ENCODE measurements around the gene ASAP2.

ASAP2 gene

GRCh38 chr2:9330612-9331270, 124.1 kb downstream of the ASAP2 start:
- WGBS, 2 experiments = 94 to 96% methylated on average over 19 of the region's 19 CpGs
- H3K27ac ChIP-seq (ENCODE audit: insufficient read depth, low read depth, low read length, poor library complexity, severe bottlenecking) = no peak overlapping the region
- no peaks in the 10 kb centered on the region for H3K4me1 ChIP-seq (ENCODE audit: control insufficient read depth, insufficient read depth, low read length)
- no peaks in the 10 kb centered on the region for H3K27me3 ChIP-seq (ENCODE audit: control insufficient read depth, insufficient read depth, low read length, poor library complexity, severe bottlenecking)
- no peaks in the 10 kb centered on the region for H3K9me3 ChIP-seq (ENCODE audit: control insufficient read depth, low read length)
- H3K4me3 ChIP-seq (ENCODE audit: insufficient read depth, low read depth, low read length) = no peak overlapping the region
- H3K36me3 ChIP-seq (ENCODE audit: control insufficient read depth, insufficient read depth, low read length) = peaks cover 6% of the 10 kb centered on the region

DNA sequence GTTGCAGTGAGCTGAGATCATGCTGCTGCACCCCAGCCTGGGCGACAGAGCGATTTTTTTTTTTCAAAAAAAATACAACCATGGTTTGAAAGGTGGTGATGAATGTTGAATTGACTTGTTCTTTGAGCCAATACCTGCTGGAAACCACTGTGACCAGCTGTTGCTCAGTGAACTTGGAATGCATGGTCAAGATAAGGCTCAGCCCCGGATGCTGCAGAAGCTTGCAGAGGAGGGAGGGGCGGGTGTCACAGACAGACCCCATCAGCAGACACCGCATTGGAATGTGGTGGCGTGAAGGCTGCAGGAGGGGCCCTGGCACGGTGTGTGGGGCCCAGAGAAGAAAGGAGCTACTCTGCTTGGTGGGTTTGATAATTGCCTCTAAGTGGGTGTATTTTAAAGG, 125.1 kb downstream of the ASAP2 start:
- WGBS, 2 experiments = 83 to 88% methylated on average over 7 of the region's 7 CpGs

GRCh38 chr2:9332136-9332852, 125.7 kb downstream of the ASAP2 start:
- no peak overlapping the region for H3K4me3 ChIP-seq (ENCODE audit: insufficient read depth, low read depth, low read length)
- no peak overlapping the region for H3K27ac ChIP-seq (ENCODE audit: insufficient read depth, low read depth, low read length, poor library complexity, severe bottlenecking)
- H3K4me1 ChIP-seq (ENCODE audit: control insufficient read depth, insufficient read depth, low read length) = no peaks in the 10 kb centered on the region
- 95% methylated on average over 12 of the region's 13 CpGs for WGBS, 2 experiments
- no peaks in the 10 kb centered on the region for H3K9me3 ChIP-seq (ENCODE audit: control insufficient read depth, low read length)
- H3K27me3 ChIP-seq (ENCODE audit: control insufficient read depth, insufficient read depth, low read length, poor library complexity, severe bottlenecking) = no peaks in the 10 kb centered on the region
- H3K36me3 ChIP-seq (ENCODE audit: control insufficient read depth, insufficient read depth, low read length) = peaks cover 6% of the 10 kb centered on the region

More for the DNA sequence above, 125.1 kb downstream of the ASAP2 start:
- H3K4me1 ChIP-seq (ENCODE audit: control insufficient read depth, insufficient read depth, low read length) = no peaks in the 10 kb centered on the region
- no peak overlapping the region for H3K4me3 ChIP-seq (ENCODE audit: insufficient read depth, low read depth, low read length)
- no peaks in the 10 kb centered on the region for H3K27me3 ChIP-seq (ENCODE audit: control insufficient read depth, insufficient read depth, low read length, poor library complexity, severe bottlenecking)
- H3K27ac ChIP-seq (ENCODE audit: insufficient read depth, low read depth, low read length, poor library complexity, severe bottlenecking) = no peak overlapping the region
- peaks cover 6% of the 10 kb centered on the region for H3K36me3 ChIP-seq (ENCODE audit: control insufficient read depth, insufficient read depth, low read length)
- H3K9me3 ChIP-seq (ENCODE audit: control insufficient read depth, low read length) = no peaks in the 10 kb centered on the region

GRCh38 chr2:9332853-9333245, 126.2 kb downstream of the ASAP2 start:
- H3K4me3 ChIP-seq (ENCODE audit: insufficient read depth, low read depth, low read length) = no peak overlapping the region
- 92 to 94% methylated on average over 5 of the region's 6 CpGs for WGBS, 2 experiments
- no peaks in the 10 kb centered on the region for H3K9me3 ChIP-seq (ENCODE audit: control insufficient read depth, low read length)
- no peaks in the 10 kb centered on the region for H3K4me1 ChIP-seq (ENCODE audit: control insufficient read depth, insufficient read depth, low read length)
- H3K27ac ChIP-seq (ENCODE audit: insufficient read depth, low read depth, low read length, poor library complexity, severe bottlenecking) = no peak overlapping the region
- H3K27me3 ChIP-seq (ENCODE audit: control insufficient read depth, insufficient read depth, low read length, poor library complexity, severe bottlenecking) = no peaks in the 10 kb centered on the region
- peaks cover 6% of the 10 kb centered on the region for H3K36me3 ChIP-seq (ENCODE audit: control insufficient read depth, insufficient read depth, low read length)

GRCh38 chr2:9333591-9334171, 127.1 kb downstream of the ASAP2 start:
- no peak overlapping the region for H3K4me3 ChIP-seq (ENCODE audit: insufficient read depth, low read depth, low read length)
- no peaks in the 10 kb centered on the region for H3K27me3 ChIP-seq (ENCODE audit: control insufficient read depth, insufficient read depth, low read length, poor library complexity, severe bottlenecking)
- peaks cover 6% of the 10 kb centered on the region for H3K36me3 ChIP-seq (ENCODE audit: control insufficient read depth, insufficient read depth, low read length)
- H3K9me3 ChIP-seq (ENCODE audit: control insufficient read depth, low read length) = no peaks in the 10 kb centered on the region
- WGBS, 2 experiments = 74 to 79% methylated on average over 7 of the region's 7 CpGs
- H3K4me1 ChIP-seq (ENCODE audit: control insufficient read depth, insufficient read depth, low read length) = no peaks in the 10 kb centered on the region
- no peak overlapping the region for H3K27ac ChIP-seq (ENCODE audit: insufficient read depth, low read depth, low read length, poor library complexity, severe bottlenecking)

DNA sequence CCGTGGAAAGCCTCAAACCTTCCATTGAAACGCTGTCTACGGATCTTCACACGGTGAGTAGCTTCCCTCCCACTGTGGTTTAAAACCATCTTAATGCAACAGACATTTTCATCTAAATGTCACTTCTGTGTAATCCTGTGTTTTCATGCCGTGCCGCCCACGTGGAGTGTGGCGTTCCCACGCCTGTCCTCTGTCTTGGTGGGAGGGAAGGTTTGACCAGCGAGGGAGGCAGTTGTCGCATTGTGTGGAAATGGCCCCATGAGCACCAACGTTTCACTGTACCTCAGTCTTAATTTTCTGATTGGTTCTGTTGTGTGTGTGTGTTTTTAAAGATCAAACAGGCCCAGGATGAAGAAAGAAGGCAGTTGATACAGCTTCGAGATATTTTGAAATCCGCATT, 128.1 kb downstream of the ASAP2 start:
- 93 to 95% methylated on average over 14 of the region's 14 CpGs for WGBS, 2 experiments

GRCh38 chr2:9335322-9335832, 128.8 kb downstream of the ASAP2 start:
- WGBS, 2 experiments = 98% methylated on average over 4 to 5 of the region's 6 CpGs
- Histone ChIP-seq H3K36me3 (ENCODE audit: control insufficient read depth, insufficient read depth, low read length) (peaks cover 6% of the 10 kb centered on the region), H3K4me3 (ENCODE audit: insufficient read depth, low read depth, low read length) (no peak overlapping the region), H3K27me3 (ENCODE audit: control insufficient read depth, insufficient read depth, low read length, poor library complexity, severe bottlenecking) (no peaks in the 10 kb centered on the region), H3K4me1 (ENCODE audit: control insufficient read depth, insufficient read depth, low read length) (no peaks in the 10 kb centered on the region), H3K27ac (ENCODE audit: insufficient read depth, low read depth, low read length, poor library complexity, severe bottlenecking) (no peak overlapping the region), H3K9me3 (ENCODE audit: control insufficient read depth, low read length) (no peaks in the 10 kb centered on the region)

More for the DNA sequence above, 128.1 kb downstream of the ASAP2 start:
- Histone ChIP-seq H3K27me3 (ENCODE audit: control insufficient read depth, insufficient read depth, low read length, poor library complexity, severe bottlenecking) (no peaks in the 10 kb centered on the region), H3K36me3 (ENCODE audit: control insufficient read depth, insufficient read depth, low read length) (peaks cover 6% of the 10 kb centered on the region), H3K4me3 (ENCODE audit: insufficient read depth, low read depth, low read length) (no peak overlapping the region), H3K27ac (ENCODE audit: insufficient read depth, low read depth, low read length, poor library complexity, severe bottlenecking) (no peak overlapping the region), H3K4me1 (ENCODE audit: control insufficient read depth, insufficient read depth, low read length) (no peaks in the 10 kb centered on the region), H3K9me3 (ENCODE audit: control insufficient read depth, low read length) (no peaks in the 10 kb centered on the region)

DNA sequence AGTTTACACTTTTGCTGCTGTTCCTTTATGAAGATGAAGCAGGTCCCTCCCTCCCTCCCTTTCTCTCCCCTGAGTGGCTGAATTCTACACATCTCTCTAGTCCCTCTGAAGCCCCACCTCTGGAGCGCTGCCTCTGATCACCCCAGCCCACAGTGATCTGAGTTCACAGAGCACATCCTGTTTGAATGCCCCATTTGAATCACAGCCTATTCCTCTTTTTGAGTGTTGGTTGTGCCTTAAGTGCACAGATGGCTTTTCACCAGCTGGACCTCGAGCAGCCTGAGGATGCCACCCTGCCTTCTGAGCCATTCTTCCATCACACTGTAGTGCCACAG, 129.6 kb downstream of the ASAP2 start:
- Histone ChIP-seq H3K9me3 (ENCODE audit: control insufficient read depth, low read length) (no peaks in the 10 kb centered on the region), H3K27ac (ENCODE audit: insufficient read depth, low read depth, low read length, poor library complexity, severe bottlenecking) (no peak overlapping the region), H3K27me3 (ENCODE audit: control insufficient read depth, insufficient read depth, low read length, poor library complexity, severe bottlenecking) (no peaks in the 10 kb centered on the region), H3K4me3 (ENCODE audit: insufficient read depth, low read depth, low read length) (no peak overlapping the region), H3K36me3 (ENCODE audit: control insufficient read depth, insufficient read depth, low read length) (peaks cover 6% of the 10 kb centered on the region), H3K4me1 (ENCODE audit: control insufficient read depth, insufficient read depth, low read length) (no peaks in the 10 kb centered on the region)
- 93 to 95% methylated on average over 2 of the region's 2 CpGs for WGBS, 2 experiments

DNA sequence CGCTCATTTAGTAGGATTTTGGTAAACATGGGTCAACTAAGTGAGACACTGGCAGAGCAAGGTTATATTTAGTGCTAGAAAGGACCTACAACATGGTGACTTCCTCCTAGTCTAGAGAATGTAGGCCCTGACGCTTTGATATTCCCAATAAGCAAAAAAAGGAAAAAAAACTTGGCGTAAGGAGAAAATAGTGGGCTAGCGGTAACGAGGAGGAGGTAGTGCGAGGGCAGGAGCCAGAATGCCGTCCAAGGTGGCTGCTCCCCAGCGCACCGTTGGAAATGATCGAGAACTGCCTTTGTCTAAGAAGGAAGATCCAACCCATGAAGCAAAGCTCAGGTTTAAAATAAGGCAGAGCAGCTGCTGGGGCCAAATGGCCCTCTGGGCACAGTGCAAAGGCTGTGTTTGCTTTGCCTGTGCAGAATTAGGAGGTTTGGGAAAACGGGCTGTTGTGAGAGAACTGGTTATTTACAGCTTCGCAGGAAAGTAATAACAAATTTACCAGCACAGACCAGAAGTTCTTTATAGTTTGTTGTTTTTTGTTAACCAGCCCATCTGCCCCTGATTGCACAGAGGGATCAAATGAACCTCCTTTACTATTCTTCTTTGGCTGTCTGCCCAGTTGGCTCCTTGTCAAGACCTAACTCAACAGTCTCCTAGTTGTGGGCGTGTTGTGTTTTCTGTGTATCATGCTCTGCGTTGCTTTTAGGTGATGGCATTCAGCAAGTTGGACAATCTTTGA, 130.1 kb downstream of the ASAP2 start:
- H3K27me3 ChIP-seq (ENCODE audit: control insufficient read depth, insufficient read depth, low read length, poor library complexity, severe bottlenecking) = no peaks in the 10 kb centered on the region
- WGBS, 2 experiments = 96% methylated on average over 14 of the region's 14 CpGs
- no peaks in the 10 kb centered on the region for H3K4me1 ChIP-seq (ENCODE audit: control insufficient read depth, insufficient read depth, low read length)
- H3K4me3 ChIP-seq (ENCODE audit: insufficient read depth, low read depth, low read length) = no peak overlapping the region
- peaks cover 7% of the 10 kb centered on the region for H3K36me3 ChIP-seq (ENCODE audit: control insufficient read depth, insufficient read depth, low read length)
- H3K9me3 ChIP-seq (ENCODE audit: control insufficient read depth, low read length) = no peaks in the 10 kb centered on the region
- no peak overlapping the region for H3K27ac ChIP-seq (ENCODE audit: insufficient read depth, low read depth, low read length, poor library complexity, severe bottlenecking)

- Histone ChIP-seq H3K27me3 (ENCODE audit: control insufficient read depth, insufficient read depth, low read length, poor library complexity, severe bottlenecking) (no peaks in the 10 kb centered on the region), H3K36me3 (ENCODE audit: control insufficient read depth, insufficient read depth, low read length) (peaks cover 10% of the 10 kb centered on the region), H3K4me1 (ENCODE audit: control insufficient read depth, insufficient read depth, low read length) (no peaks in the 10 kb centered on the region), H3K4me3 (ENCODE audit: insufficient read depth, low read depth, low read length) (no peak overlapping the region), H3K27ac (ENCODE audit: insufficient read depth, low read depth, low read length, poor library complexity, severe bottlenecking) (no peak overlapping the region), H3K9me3 (ENCODE audit: control insufficient read depth, low read length) (no peaks in the 10 kb centered on the region)
- WGBS, 2 experiments = 94 to 96% methylated on average over 8 of the region's 8 CpGs
Observed at GRCh38 chr2:9337901-9338300, 131.3 kb downstream of the ASAP2 start.
